Lower leg skin (tissue), 3 donors: ENCODE data around the gene NOL4.

Source experiments
- POLR2A ChIP-seq, 2 donors: fragments of 450-650 bp; IDR thresholded peaks; one replicate each; pipeline ENCODE4 v1.6.1; 2016 to 2017; ENCODE audit warnings: antibody characterized with exemption in 2 of 2, mild to moderate bottlenecking in 1 of 2, moderate library complexity in 1 of 2
- TF ChIP-seq, protein P1 (sequence below), 3 donors: fragments of 450-650 bp; IDR thresholded peaks; one replicate each; pipeline ENCODE4 v1.5.1; 2016; ENCODE audit warnings: antibody characterized with exemption in 3 of 3, mild to moderate bottlenecking in 3 of 3, moderate library complexity in 2 of 3

DNA sequence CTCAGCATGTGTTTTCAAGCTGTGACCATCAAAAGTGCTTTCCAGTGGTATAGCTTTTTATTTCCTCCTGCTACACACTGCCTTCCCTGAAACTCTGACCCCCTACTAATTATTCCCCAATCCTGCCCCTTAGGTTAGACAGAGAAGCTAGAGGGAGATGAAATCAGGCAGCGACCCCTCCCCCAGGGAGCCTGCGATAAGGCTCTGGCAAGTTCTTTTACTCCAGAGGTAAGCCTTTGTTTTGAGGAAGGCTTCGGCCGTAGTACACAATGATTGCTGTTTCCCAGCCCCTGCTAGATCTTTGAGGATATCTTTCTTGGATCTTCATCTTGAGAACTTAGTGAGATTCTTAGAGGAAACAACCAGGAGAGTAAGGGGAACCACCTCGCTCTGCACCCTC lies 33.5 kb upstream of the NOL4 start:
- no peak for TF ChIP-seq POLR2A (IDR thresholded peaks at IDR 0.05)
- TF ChIP-seq, protein P1, sequence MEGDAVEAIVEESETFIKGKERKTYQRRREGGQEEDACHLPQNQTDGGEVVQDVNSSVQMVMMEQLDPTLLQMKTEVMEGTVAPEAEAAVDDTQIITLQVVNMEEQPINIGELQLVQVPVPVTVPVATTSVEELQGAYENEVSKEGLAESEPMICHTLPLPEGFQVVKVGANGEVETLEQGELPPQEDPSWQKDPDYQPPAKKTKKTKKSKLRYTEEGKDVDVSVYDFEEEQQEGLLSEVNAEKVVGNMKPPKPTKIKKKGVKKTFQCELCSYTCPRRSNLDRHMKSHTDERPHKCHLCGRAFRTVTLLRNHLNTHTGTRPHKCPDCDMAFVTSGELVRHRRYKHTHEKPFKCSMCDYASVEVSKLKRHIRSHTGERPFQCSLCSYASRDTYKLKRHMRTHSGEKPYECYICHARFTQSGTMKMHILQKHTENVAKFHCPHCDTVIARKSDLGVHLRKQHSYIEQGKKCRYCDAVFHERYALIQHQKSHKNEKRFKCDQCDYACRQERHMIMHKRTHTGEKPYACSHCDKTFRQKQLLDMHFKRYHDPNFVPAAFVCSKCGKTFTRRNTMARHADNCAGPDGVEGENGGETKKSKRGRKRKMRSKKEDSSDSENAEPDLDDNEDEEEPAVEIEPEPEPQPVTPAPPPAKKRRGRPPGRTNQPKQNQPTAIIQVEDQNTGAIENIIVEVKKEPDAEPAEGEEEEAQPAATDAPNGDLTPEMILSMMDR (IDR thresholded peaks at IDR 0.05): no peak
